T1000 (cell line): ENCODE measurements around the gene CLDN4.
A peak's percentile ranks its signal among the peaks of the same experiment; 100 is the strongest.
"Not testable (repeated sequence)": the region's sequence is repeated elsewhere in the genome, so short reads cannot be mapped to it uniquely, and the experiment has no call there.

ENCODE experiments used
- DNase-seq: peaks from one replicate; lab custom pipeline; 2025; ENCODE audit warnings: mixed read lengths; lab: John Stamatoyannopoulos, UW

CLDN4 gene

GRCh38 chr7:73823873-73824592 is 6.8 kb upstream of the CLDN4 start:
- no peak for DNase-seq

- no peak for DNase-seq
Observed at GRCh38 chr7:73824986-73825385, 5.8 kb upstream of the CLDN4 start.

- DNase-seq, result no peak
Observed at GRCh38 chr7:73827567-73828106, 3.2 kb upstream of the CLDN4 start.

GRCh38 chr7:73828107-73828803 is 2.5 kb upstream of the CLDN4 start:
- DNase-seq, result peak; percentile 16

GRCh38 chr7:73828972-73829371 is 1.8 kb upstream of the CLDN4 start:
- no peak for DNase-seq

- no peak for DNase-seq
Observed at GRCh38 chr7:73829505-73829904, 1.3 kb upstream of the CLDN4 start.

- no peak for DNase-seq
Observed at GRCh38 chr7:73829921-73830680, 695 bp upstream of the CLDN4 start.

- no peak for DNase-seq
Observed at GRCh38 chr7:73831584-73831833, 713 bp downstream of the CLDN4 start.

- no peak for DNase-seq
Observed at GRCh38 chr7:73831834-73832651, 1.2 kb downstream of the CLDN4 start.

GRCh38 chr7:73832806-73833205 is 2.0 kb downstream of the CLDN4 start:
- DNase-seq, result no peak

- DNase-seq, result no peak
Observed at GRCh38 chr7:73833251-73833919, 2.6 kb downstream of the CLDN4 start.

- DNase-seq, result no peak
Observed at GRCh38 chr7:73834626-73835191, 3.9 kb downstream of the CLDN4 start.

GRCh38 chr7:73837167-73837566 is 6.4 kb downstream of the CLDN4 start:
- DNase-seq, result not testable (repeated sequence)

- DNase-seq, result no peak
Observed at GRCh38 chr7:73838642-73839041, 7.8 kb downstream of the CLDN4 start.

GRCh38 chr7:73839290-73839689 is 8.5 kb downstream of the CLDN4 start:
- DNase-seq, result no peak

- no peak for DNase-seq
Observed at GRCh38 chr7:73839743-73840714, 9.2 kb downstream of the CLDN4 start.

GRCh38 chr7:73840715-73841379 is 10.1 kb downstream of the CLDN4 start:
- no peak for DNase-seq

- no peak for DNase-seq
Observed at GRCh38 chr7:73841689-73842066, 10.9 kb downstream of the CLDN4 start.
